GM12872 (cell line): ENCODE data around the gene ANXA4.

Source experiments
- CTCF ChIP-seq: IDR thresholded peaks from 3 replicates; pipeline ENCODE4 v1.5.1; 2011; ENCODE audit warnings: low read depth, mild to moderate bottlenecking, low read length, moderate library complexity; ENCODE audit not compliant: insufficient read depth

ANXA4 gene

GRCh38 chr2:69863298-69863697 lies 121.4 kb downstream of the ANXA4 start:
- no peak for TF ChIP-seq CTCF
